EL (cell line): ENCODE measurements around the gene IL1RL1.
"Not testable (repeated sequence)": the region's sequence is repeated elsewhere in the genome, so short reads cannot be mapped to it uniquely, and the experiment has no call there.

Source experiments
- DNase-seq: peaks from one replicate; pipeline ENCODE4 v3.0.0-alpha.2; 2016

Gene IL1RL1

DNA sequence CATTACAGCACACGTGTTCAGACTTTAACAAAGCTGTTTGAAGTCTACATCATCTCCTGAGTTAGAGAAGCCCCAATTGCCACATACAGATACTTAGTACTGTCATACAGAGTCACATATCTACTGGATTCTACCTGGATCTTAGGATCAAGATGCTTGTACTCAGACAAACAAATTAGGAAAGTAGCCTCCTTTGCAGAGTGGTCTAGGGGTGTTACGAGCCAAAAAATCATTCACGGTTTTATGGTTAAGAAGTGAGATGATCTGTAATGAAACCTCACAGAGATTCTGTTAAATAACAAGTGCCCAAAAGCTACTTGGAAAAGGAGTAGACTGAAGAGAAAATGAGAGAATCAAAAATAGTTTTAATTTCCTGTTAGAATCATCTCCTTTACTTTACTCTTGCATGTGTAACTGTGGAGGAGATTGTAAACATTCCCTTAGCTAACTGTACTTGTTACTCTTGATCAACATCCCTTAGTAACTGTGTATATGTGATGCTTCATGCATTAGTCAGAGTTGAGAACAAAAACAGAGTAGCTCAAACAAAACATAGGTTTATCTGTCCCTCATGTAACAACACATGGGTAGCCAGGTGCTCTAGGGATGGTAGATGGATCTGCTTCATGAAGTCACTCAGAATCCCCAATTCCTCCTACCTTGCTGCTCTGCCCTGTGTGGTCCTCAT, 16.4 kb upstream of the IL1RL1 start:
- no peak for DNase-seq

DNA sequence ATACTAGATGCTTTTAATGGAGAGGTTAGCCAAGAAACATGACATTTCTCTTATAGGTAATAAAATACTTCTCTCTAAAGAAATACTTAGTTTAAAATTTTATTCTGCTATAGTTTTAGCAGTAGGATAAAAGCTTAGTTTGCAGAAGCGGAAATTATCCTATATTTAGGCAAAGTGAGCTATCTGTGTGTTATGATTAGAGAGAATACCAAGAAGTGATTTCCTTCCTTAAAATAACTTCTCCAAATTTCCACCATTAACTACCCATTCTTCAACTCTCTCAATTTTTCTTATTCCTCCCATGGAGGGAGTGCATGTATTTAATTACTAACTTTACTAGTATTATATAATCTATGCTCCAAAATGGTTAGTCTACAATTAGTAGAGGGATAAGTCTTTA, 15.8 kb upstream of the IL1RL1 start:
- DNase-seq: no peak

DNA sequence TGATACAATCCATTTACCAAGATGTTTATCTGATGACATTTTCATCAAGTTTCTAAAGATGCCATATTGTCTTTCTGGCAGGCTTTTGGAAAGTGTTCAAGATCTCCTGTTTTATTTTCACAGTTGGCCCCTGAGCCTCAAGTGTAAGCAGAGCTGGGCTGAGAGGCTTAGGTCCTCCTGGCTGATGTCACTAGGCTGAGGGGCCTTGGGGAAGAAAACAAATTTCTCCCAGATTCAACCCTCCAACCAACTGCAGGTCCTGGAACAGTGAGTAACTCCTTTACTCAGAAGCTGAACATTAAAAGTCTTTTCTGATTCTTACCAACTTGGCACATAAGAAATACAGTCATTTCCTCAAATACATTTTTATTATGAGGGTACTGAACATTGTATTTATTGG, 14.9 kb upstream of the IL1RL1 start:
- DNase-seq: no peak

DNA sequence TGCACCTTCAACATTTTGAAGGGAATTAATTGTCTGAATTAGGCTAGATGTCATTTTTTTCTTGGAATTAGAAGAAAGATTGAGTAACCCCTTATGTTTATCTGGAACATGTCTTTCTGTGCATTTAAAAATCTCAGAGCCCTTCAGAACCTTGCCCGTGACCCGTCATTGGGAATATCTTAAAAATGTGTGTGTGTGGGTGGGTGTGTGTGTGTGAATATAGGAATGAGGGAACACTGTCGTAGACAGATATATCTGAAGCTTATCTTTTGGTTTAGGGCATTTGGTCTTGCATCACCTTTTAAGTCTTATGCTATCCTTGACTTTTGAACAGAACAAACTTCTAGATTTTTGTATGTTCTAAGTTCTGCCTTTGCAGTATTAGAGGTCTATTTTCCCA, 13.5 kb upstream of the IL1RL1 start:
- DNase-seq: no peak

DNA sequence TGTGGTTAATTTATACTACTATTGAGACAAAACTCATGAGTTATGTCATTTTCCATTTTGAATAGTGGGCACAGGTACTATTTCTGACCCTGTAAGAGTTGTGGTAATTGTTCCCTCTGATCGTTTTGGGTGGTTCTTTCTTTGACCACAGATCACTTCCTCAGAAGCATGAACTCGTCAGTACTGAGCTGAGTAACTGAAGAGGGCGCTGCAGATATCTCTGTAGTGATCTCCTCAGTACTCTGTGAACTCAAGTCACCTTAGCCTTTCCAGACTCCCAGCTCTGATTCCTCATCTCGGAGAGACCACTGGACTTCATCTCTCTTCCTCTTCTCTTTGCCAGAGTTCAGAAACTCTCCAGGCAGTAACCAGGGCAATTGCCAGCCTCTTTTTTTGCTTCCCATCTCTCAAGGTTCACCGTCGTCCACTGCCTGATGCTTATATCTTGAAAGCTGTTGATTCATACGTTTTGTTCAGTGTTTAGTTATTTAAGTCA, 9.4 kb upstream of the IL1RL1 start:
- DNase-seq: no peak

DNA sequence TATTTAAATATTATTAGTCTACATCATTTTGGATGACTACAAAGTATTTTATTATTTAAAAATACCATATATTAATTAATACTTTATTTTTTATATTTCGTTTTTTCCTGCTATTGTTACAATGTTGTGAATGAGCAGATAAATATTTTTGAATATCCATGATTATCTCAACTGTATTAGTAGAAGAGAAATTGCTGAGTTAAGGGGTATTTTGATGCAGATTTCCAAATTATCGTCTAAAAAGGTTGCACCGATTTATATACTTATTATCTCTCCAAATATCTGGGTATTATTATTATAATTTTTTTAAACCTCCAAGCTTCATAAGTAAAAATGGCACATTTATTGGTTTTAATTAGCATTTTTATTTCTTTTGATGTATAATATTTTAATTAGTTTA, 8.9 kb upstream of the IL1RL1 start:
- DNase-seq: no peak

DNA sequence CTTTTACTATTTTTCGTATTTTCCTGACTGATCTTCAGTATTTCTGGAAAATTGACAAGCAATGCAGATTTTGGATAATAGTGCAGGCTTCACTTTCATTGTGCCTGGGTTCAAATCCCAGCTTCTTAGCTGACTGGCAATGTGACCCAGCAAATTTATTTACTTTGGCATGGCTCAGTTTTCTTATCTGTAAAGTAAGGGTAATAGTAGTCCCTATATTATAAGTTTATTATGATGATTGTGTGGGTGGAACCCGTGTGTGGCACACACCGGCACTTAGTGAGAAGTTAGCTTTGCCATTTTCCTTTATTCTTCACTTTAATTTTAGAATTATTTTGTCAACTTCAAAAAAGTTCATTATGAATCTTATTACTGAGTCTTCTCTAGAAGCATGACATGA, 7.8 kb upstream of the IL1RL1 start:
- no peak for DNase-seq

DNA sequence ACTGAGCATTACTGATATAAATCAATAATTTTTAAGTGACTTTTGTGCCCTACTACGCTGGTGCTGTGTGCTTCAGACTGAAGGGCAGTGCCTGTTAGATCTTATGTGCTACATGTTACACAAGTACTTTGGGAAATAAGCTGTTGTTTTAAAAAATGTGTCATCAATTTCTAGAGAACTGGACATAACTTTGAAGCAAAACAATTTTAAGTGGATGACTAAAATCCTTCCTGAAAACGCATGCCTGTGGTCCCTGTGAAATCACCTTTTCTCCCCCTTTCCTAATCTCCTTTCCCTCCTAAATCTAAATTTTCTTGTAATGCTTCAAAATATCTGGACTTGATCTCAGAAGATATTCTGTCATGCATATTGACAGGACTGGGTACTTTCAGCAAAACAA, 7.1 kb upstream of the IL1RL1 start:
- no peak for DNase-seq

DNA sequence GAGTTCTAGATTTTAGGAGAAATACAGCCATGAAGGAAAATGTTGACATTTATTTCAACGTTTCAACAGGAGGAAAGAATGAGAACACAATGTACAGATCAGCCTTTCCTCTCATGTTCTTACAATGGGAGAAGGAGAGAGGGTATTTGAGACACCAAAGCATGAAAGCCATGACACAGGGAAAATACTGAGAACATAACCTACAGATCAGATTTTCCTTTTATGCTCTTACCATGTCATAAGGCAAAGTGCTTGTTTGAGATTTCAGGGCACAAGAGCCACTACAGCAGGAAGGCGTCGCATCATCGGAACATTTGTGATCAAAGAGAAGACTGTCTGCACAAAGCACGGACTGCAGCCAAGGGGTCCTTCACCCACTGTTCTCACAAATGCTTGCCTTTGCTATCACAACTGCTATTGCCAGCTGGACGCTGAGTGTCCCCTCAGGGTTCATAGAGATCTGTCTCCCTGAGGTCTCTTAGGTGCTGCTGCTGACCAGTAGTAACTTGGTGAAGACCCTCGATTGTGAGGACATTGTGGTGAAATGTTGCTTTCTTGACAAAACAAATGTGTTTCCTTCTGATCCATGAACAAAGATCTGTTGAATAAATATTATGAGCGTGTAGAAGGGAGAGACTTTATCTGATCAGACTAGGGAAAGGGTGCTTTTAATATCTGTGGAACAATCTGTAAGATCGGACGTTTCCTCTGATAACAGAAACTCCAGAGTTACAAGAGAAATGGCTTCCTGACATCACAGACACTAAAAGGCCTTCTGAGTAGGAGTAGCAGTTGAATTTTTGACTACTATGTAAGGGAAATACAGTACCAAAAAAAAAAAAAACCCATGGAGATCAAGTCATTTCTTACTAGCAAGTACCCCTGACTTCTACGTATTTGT, 6.4 kb upstream of the IL1RL1 start:
- DNase-seq: no peak

DNA sequence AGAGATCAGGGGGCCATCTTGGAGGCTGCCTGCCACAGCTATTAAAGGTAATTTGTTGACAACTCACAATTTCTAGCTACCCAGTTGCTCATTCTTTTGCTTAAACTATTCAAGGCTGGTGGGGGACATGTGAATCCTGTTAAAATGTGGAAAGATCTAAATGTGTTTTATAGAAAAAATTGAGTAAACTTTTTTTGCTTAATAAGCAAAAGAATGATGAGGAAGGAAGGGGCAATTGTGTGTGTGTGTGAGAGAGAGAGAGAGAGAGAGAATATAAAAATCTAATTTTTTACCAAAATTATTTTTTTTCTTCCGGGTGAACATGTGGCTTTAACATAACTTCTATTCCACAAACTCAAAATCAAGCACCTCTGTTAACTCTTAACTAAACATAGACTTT, 5.2 kb upstream of the IL1RL1 start:
- DNase-seq: no peak

DNA sequence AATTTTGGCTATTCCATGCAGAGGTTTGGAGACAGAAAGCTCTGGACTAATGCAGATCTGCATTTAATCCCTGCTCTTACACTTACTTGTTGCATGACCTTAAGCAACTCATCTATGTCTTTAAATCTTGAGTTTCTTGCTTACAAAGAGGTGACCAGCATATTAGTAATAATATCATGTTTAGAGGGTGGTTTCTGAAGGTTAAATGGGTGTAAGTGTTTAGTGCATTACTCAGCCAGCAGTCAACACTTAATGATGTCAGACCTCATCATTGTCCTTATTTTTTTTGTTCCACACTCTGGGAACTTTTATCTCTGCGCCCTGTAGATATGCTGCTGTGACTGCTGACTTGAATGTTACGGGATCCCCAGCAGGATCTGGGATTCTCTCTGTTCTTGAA, 1.7 kb downstream of the IL1RL1 start:
- DNase-seq: peak; percentile 49

DNA sequence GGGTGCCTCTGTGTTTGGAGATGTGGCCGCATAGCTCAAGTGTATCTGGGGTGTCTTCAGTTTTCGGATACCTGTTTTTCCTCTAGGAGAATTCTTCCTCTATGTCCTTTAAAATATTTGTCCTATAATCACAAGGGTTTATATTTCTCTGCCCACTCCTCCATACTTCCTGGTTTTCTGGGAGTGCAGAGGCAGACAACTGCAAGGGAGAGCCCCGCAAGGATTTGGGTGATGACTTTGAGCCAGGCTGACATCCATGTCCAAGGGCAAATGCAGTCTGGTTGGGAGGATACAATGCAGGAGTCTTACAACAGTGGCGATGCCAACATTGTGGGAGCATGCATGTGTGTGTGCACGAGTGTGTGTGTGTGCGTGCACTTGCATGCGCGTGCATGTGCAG, 2.1 kb downstream of the IL1RL1 start:
- no peak for DNase-seq

DNA sequence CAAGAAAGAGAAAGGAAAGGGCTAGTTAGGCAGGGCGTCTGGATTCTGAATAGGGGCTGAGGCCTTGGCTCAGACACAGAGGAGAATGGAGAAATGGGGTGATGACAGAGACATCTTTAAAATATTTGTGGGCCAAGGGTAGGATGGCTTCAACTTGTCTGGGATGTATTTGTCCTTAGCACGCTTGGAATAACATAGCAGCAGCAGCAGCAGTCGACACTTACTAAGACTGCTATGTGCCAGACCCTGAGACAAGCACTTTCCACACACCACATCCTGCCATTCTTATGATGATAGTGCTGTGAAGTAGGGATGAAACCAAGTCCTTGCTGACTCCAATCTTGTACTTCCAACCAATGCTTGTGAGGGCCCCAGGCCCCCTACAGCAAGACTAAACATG, 2.6 kb downstream of the IL1RL1 start:
- DNase-seq: no peak

DNA sequence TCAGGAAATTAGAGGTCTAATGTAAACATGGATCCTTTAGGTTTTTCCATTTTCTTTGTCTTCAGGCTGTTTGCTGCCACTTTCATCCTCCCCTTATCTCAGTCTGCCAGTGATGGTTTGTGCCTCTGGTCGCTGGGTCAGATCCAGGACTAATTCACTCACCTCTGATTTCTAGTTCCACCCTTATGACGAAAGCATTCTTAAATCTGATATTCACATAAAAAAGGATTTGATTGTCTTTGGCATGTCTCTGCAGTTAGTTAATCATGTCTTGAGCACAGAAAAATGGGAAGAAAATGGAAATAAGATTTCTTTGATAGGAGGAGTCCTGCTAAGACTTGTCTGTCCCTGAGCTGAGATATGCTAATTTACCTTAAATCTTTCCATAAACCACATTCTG, 4.6 kb downstream of the IL1RL1 start:
- no peak for DNase-seq

DNA sequence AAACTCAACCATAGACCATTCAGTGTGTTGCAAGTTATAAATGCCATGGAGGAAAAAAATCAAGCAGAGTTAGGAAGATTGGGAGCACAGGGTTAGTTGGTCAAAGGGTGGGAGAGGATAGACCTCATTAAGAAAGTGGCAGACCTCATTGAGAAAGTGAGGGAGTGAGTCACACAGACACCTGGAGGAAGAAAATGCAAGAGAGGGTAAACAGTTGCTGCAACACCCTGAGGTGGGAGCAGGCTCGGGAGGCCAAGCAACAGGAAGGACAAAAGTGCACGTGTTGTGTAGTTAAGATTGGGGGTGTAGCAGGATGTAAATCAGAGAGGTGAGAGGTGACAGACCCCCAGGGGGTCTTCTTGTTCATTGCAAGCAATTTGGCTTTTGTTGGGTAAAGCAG, 6.4 kb downstream of the IL1RL1 start:
- DNase-seq: no peak

DNA sequence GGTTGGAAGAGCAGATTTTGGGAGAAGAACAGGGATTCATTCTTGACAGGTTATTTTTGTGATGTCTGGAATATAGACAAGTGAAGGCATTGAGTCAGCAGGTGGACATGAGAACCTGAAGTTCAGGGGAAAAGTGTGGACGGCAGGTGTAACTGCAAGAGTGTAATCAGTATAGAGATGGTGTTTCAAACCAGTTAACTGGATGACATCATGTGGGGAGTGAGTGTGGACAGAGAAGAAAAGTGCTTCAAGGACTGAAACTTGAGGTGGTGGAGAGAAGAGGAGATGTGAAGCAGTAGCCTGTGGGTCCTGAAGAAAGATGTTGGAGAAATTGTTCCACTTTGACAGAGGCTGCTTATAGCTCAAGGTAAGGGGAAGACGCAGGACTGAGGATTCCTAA, 7.1 kb downstream of the IL1RL1 start:
- no peak for DNase-seq

DNA sequence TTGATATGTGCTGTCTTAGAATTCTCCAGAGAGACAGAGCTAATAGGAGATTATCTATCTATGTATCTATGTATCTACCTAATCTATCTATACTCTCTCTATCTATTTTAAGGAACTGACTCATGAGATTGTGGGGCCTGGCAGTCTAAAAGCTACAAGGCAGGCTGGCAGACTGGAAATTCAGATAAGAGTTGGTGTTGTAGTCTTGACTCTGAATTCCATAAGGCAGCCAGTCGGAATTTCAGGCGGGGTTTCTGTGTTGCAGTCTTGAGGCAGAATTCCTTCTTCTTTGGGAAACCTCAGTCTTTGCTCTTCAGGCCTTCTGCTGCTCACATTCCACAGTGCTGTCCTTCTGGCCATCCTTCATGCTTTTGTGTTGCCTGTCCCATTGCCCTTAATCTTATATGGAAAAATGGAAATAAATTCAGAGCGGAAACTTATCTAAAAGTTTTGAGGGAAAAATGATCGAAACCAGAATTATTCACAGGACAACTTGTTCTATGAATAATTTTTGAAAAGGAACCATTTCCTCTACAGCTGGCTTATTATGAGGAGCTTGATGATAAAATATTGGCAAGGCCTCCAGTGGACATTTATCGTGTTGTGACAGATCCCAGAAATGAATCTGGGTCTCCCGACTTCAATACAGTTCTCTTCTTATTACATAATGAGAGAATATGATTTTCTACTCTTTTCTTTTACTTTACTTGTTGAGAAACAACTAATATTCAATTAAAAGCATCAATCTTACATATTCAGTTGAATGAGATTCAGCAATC, 10.8 kb downstream of the IL1RL1 start:
- DNase-seq: no peak

DNA sequence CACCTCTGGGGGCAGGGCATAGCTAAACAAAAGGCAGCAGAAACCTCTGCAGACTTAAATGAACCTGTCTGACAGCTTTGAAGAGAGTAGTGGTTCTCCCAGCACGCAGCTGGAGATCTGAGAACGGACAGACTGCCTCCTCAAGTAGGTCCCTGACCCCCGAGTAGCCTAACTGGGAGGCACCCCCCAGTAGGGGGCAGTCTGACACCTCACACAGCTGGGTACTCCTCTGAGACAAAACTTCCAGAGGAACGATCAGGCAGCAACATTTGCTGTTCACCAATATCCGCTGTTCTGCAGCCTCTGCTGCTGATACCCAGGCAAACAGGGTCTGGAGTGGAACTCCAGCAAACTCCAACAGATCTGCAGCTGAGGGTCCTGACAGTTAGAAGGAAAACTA, 13.6 kb downstream of the IL1RL1 start:
- not testable (repeated sequence) for DNase-seq

DNA sequence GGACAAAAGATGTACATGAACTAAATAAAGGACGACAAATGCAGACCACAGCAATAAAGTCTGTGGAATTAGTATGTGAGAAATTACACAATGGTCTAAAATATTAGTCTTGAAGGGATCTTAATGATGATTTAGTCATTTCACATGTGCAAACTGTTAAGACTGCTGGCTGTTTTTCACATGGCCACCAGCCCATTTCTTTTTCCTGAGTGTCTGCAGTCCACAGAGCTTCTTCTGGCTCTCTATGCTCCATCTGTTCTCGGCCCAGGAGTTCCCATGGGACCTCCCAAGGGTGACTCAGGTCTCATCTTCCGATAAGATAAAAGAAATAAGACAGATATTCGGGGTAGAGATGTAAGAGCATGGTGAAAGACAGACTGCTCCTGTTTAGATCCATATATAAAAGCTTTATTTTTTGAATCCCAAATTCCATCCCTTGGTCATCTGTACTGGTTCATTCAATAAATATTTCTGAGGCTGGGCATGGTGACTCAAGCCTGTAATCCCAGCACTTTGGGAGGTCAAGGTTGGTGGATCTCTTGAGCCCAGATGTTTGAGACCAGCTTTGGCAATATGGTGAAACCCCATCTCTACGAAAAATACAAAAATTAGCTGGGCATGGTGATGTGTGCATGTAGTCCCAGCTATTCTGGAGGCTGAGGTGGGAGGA, 20.1 kb downstream of the IL1RL1 start:
- DNase-seq: no peak

DNA sequence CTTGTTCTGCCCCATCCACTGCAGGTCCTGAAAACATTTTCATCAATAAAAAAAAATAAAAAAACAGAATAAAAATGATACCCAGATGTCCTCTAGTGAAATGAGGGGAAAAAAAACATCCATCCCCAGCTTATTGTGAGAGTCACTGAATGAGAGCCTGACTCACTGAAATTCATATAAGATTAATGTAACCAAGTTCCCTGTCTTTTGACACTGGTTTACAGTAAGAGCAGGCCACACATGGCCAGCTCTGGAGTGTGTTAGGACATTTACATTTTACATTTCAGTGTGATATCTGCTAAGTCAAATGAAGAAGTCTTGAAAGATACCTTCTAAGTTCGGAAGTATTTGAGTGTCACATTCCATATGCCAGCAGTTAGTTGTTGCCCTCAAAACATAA, 23.1 kb downstream of the IL1RL1 start:
- no peak for DNase-seq

DNA sequence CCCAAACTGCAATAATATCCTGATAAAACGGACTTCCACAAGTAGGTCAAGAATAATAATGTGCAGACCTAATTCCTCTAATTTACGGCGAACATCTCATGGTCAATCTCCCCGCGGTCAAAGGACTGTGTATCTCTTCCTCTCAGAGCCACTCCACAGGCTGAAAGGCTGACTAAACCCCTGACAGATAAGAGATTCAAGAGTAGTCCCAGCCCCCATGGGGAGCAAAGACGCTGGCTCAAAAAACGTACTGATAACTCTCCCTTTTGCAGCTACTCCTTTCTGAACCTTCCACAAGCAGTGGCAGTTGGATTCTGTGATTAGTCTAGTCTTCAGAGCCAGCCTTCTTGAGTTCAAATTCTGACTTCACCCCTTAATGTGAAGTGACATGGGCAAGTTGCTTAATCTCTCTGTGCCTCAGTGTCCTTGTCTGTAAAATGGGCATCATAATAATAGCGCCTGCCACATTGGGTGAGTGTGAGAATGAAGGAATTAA, 24.6 kb downstream of the IL1RL1 start:
- DNase-seq: no peak

DNA sequence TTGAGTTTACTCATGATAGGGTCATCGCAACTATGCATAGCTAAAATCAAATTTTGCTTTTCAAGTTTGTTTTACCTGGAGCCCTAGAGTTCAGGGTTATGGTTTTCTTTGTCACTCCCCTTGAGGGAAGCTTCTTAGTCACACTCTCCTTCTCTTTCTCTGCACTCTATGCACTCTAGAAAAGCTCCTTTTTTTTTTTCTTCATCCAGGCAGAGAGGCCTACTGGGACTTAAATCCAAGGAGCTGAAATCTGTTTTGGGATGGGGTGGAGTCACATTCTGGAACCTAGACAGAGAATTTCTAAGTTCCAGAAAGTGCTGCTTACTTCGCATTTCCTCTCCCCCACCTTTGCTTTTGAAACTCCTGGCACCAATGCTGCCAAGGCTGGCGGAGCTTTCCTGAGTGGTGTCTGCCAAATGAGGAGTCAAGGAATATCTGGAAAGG, 25.2 kb downstream of the IL1RL1 start:
- no peak for DNase-seq

DNA sequence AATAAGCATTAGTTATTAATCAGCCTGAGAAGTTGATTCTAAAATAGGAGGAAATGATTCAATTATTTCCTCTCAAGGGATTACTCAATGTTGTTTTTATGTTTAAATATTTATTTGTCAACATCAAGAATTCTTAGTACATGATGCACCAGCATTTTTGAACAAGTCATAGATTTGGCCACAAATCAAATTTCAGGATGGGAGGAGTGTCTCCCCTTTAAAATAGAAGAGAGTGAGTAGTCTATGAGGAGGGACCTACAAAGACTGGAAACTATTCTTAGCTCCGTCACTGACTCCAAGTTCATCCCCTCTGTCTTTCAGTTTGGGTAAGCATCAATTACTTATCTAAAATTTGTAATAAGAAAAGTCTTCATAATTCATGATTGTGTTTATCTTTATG, 25.6 kb downstream of the IL1RL1 start:
- DNase-seq: peak; percentile 34
